SK-N-MC (cell line): ENCODE results near the gene NRG4.
"Not testable (repeated sequence)": the region's sequence is repeated elsewhere in the genome, so short reads cannot be mapped to it uniquely, and the experiment has no call there.

Source experiments
- DNase-seq: peaks from one replicate; pipeline ENCODE4 v3.0.0-alpha.2; 2011; ENCODE audit warnings: low read depth, low spot score
- H3K27ac ChIP-seq: fragments of 200-600 bp; sonication (generic); 2 replicates; pipeline ENCODE4 v1.5.1; 2016; ENCODE audit warnings: mixed run types
- H3K36me3 ChIP-seq: fragments of 200-600 bp; sonication (generic); 2 replicates; pipeline ENCODE4 v1.6.1; 2017; ENCODE audit warnings: antibody characterized with exemption, low read length, mixed read lengths; ENCODE audit not compliant: insufficient read depth
- H3K4me3 ChIP-seq: fragments of 200-600 bp; sonication (generic); 2 replicates; pipeline ENCODE4 v1.5.1; 2016
- H3K9ac ChIP-seq: fragments of 200-600 bp; sonication (generic); 2 replicates; pipeline ENCODE4 v1.8.0; 2017; ENCODE audit warnings: mixed run types, mixed read lengths; ENCODE audit not compliant: insufficient read length
- H3K9me3 ChIP-seq: fragments of 200-600 bp; sonication (generic); 2 replicates; pipeline ENCODE4 v1.6.1; 2017; ENCODE audit warnings: low read depth, mild to moderate bottlenecking, antibody characterized with exemption, low read length, moderate library complexity, mixed read lengths
- EZH2 ChIP-seq: fragments of 200-600 bp; sonication (generic); IDR thresholded peaks from one replicate; pipeline ENCODE4 v1.6.1; 2017; ENCODE audit warnings: antibody characterized with exemption
- FOXP2 ChIP-seq: optimal IDR thresholded peaks from 2 replicates; pipeline ENCODE3; 2011; ENCODE audit warnings: mild to moderate bottlenecking, moderate library complexity; ENCODE audit not compliant: insufficient read depth; ENCODE audit errors: extremely low read length, control extremely low read depth
- POLR2AphosphoS5 ChIP-seq: IDR thresholded peaks from 2 replicates; pipeline ENCODE4 v1.6.1; 2012; ENCODE audit warnings: mild to moderate bottlenecking, low read depth, low read length, borderline replicate concordance

Gene NRG4

GRCh38 chr15:76003364-76003763 is 8.9 kb downstream of the NRG4 start:
- no peak for DNase-seq
- Histone ChIP-seq H3K36me3 (no peaks in the 10 kb centered on the region), H3K9ac (no peak overlapping the region), H3K27ac (no peak overlapping the region), H3K9me3 (no peaks in the 10 kb centered on the region), H3K4me3 (no peak overlapping the region)
- no peak for TF ChIP-seq FOXP2
- TF ChIP-seq EZH2, result no peak
- TF ChIP-seq POLR2AphosphoS5, result no peak

DNA sequence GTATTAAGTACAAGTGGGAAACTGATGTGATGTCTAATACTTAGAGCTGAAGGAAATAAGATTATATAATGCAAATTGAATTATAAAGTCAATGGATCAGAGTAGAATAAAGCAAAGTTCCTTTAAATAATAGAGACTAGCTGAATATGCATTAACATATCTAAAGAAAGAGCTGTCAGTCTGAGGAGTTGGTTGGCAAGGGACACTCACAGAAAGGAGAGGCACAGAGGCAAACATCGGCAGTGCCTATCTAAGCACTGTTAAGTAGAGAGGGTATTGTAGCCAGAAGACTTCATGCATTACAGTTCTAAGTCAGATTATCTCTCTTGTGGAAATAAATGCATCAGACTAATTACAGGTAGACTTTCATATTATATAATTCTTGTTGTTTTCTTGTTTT is 16.6 kb downstream of the NRG4 start:
- no peak for TF ChIP-seq EZH2
- TF ChIP-seq POLR2AphosphoS5, result no peak
- no peak for TF ChIP-seq FOXP2
- Histone ChIP-seq H3K4me3 (no peak overlapping the region), H3K9me3 (0 out of 2 replicates have a peak, but pooled peaks cover 2% of the 10 kb centered on the region), H3K9ac (no peak overlapping the region), H3K36me3 (no peaks in the 10 kb centered on the region), H3K27ac (no peak overlapping the region)
- DNase-seq, result no peak

DNA sequence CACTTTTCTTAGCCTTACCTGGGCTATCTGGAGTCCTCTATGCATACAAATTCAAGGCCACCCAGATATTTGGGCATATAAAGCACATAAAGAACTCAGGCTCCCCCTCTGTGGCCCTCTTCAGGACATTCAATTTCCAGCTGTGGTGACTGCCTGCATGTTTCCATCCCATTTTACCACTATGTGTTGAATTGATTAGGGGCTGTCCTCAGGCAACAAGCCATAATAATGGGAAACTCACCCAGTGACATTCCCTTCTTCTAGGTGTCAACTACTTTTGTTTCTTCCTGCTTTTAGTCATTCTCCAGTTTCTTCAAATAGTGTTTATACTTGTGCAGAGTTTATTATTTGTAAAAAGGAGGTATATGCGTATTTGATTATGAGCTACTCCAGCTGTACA is 18.0 kb downstream of the NRG4 start:
- Histone ChIP-seq H3K36me3 (no peaks in the 10 kb centered on the region), H3K9ac (no peak overlapping the region), H3K27ac (no peak overlapping the region), H3K4me3 (no peak overlapping the region), H3K9me3 (0 out of 2 replicates have a peak, but pooled peaks cover 2% of the 10 kb centered on the region)
- DNase-seq, result no peak
- TF ChIP-seq FOXP2 (no peak), EZH2 (no peak), POLR2AphosphoS5 (no peak)

GRCh38 chr15:75992897-75993296 is 19.3 kb downstream of the NRG4 start:
- H3K4me3 ChIP-seq, result no peak overlapping the region
- DNase-seq, result no peak
- H3K9ac ChIP-seq, result no peak overlapping the region
- H3K9me3 ChIP-seq, result 0 out of 2 replicates have a peak, but pooled peaks cover 2% of the 10 kb centered on the region
- H3K36me3 ChIP-seq, result no peaks in the 10 kb centered on the region
- TF ChIP-seq EZH2, result no peak
- TF ChIP-seq FOXP2, result no peak
- TF ChIP-seq POLR2AphosphoS5, result no peak
- no peak overlapping the region for H3K27ac ChIP-seq

DNA sequence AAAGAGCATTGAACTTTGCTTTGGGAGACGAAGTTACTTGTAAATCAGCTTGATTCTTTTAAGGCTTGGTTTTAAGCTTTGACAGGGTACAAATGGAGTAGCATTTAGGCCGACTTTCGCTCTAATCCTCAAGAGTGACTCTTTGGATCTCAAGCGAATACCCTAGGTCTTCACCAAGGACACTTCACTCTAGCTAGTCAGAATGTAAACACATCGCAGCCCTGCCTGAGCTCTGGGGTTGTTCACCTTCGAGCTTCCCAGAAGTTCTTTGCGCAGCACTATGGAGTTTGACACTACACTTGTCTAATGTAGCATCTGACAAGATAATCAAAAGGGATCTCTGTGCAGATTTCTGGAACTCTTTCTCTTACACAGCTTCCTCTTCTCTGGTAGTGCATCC is 22.3 kb downstream of the NRG4 start:
- TF ChIP-seq EZH2, result no peak
- Histone ChIP-seq H3K4me3 (no peak overlapping the region; the same call in 1 of the 2 replicates), H3K27ac (peak overlapping the region; percentile 76), H3K9ac (no peak overlapping the region), H3K36me3 (no peaks in the 10 kb centered on the region), H3K9me3 (0 out of 2 replicates have a peak, but pooled peaks cover 2% of the 10 kb centered on the region)
- DNase-seq, result no peak

- Histone ChIP-seq H3K9ac (peak overlapping the region; percentile 13), H3K27ac (peak overlapping the region; percentile 76), H3K36me3 (no peaks in the 10 kb centered on the region), H3K9me3 (0 out of 2 replicates have a peak, but pooled peaks cover 2% of the 10 kb centered on the region), H3K4me3 (peak overlapping the region; percentile 26; the same call in 1 of the 2 replicates)
- no peak for DNase-seq
- TF ChIP-seq POLR2AphosphoS5 (no peak), EZH2 (no peak), FOXP2 (no peak)
These were observed 23.2 kb downstream of the NRG4 start for GRCh38 chr15:75989045-75989444.

DNA sequence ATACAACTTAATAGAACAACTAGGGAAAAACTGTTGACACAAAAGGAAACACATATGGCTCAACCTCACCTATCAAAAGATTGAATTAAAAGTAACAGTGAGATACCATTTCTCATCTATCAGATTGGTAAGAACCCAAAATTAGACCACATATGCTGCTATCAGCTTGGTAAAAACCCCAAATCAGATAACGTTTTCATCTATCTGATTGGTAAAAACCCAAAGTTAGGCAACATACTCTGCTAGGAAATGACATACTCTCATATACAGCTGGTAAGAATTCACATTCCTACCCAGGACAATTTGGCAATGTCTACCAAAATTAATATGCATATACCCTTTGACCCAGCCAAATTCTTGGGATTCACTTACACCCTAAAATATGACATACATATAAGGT is 26.3 kb downstream of the NRG4 start:
- Histone ChIP-seq H3K9ac (no peak overlapping the region), H3K4me3 (no peak overlapping the region), H3K9me3 (no peaks in the 10 kb centered on the region), H3K27ac (no peak overlapping the region), H3K36me3 (no peaks in the 10 kb centered on the region)
- no peak for DNase-seq
- TF ChIP-seq FOXP2 (no peak), EZH2 (no peak), POLR2AphosphoS5 (no peak)

GRCh38 chr15:75984706-75985105 is 27.5 kb downstream of the NRG4 start:
- not testable (repeated sequence) for H3K9me3 ChIP-seq, DNase-seq, H3K4me3 ChIP-seq, H3K9ac ChIP-seq, H3K36me3 ChIP-seq, H3K27ac ChIP-seq

- no peak for TF ChIP-seq FOXP2
- TF ChIP-seq EZH2, result no peak
- no peak for TF ChIP-seq POLR2AphosphoS5
- Histone ChIP-seq H3K9ac (no peak overlapping the region), H3K36me3 (no peaks in the 10 kb centered on the region), H3K9me3 (no peaks in the 10 kb centered on the region), H3K27ac (0 out of 2 replicates have a peak overlapping the region, but pooled peaks have one; percentile 10), H3K4me3 (peak overlapping the region; percentile 44)
- peak; percentile 37 for DNase-seq
These were observed 29.8 kb downstream of the NRG4 start for GRCh38 chr15:75982468-75982867.

- TF ChIP-seq POLR2AphosphoS5 (no peak), EZH2 (no peak), FOXP2 (no peak)
- Histone ChIP-seq H3K9ac (no peak overlapping the region), H3K9me3 (no peaks in the 10 kb centered on the region), H3K27ac (no peak overlapping the region), H3K4me3 (no peak overlapping the region), H3K36me3 (no peaks in the 10 kb centered on the region)
- no peak for DNase-seq
These were observed 30.9 kb downstream of the NRG4 start for GRCh38 chr15:75981149-75981815.

DNA sequence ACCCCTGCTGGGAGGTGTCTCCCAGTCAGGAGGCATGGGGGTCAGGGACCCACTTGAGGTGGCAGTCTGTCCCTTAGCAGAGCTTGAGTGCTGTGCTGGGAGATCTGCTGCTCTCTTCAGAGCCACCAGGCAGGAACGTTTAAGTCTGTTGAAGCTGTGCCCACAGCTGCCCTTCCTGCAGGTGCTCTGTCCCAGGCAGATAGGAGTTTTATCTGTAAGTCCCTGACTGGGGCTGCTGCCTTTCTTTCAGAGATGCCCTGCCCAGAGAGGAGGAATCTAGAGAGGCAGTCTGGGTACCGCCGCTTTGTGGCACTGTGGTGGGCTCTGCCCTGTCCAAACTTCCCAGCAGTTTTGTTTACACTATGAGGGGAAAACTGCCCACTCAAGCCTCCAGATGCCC is 35.5 kb downstream of the NRG4 start:
- not testable (repeated sequence) for H3K36me3 ChIP-seq, H3K9ac ChIP-seq, H3K4me3 ChIP-seq, H3K9me3 ChIP-seq, DNase-seq, H3K27ac ChIP-seq
